A549 (cell line): ENCODE measurements around the gene RAD51B. TPM values are rescaled to one million over a fixed set of nuclear protein-coding genes. Genes with fewer than 3 reads are reported as not detected.

Source experiments
- ATAC-seq, 2 experiments: fragments of 200-7000 bp in 1 of 2; fragments of >200 bp in 1 of 2; cut with Nextera tagmentation in 1 of 2; cut with Tn5 transposase in 1 of 2; 3 replicates each; pipeline versions ENCODE4 v1.8.0 to v1.9.1; 2018 to 2020; ENCODE audit warnings: mild to moderate bottlenecking in 1 of 2, moderate library complexity in 1 of 2
- CTCF ChIA-PET: fragments of 300-600 bp; sonication (Branson Sonifier 250); formaldehyde crosslinking; extraction: SDS; loops from one replicate; lab custom pipeline; 2021; ENCODE audit warnings: antibody characterized with exemption, inconsistent platforms; lab: Yijun Ruan, JAX
- POLR2A ChIA-PET: fragments of 350-600 bp; formaldehyde crosslinking; extraction: SDS; loops from one replicate; lab custom pipeline; 2021; ENCODE audit warnings: antibody characterized with exemption, inconsistent platforms; lab: Yijun Ruan, JAX
- DNase-seq, 2 experiments: peaks; one replicate each; pipeline versions ENCODE4 v3.0.0 to v3.0.0-alpha.2; 2011 to 2016; ENCODE audit warnings: low read depth in 1 of 2, low spot score in 1 of 2
- FAIRE-seq: peaks from 2 replicates; lab custom pipeline; 2011; peaks lifted over from hg19 to GRCh38; lab: Jason Lieb, UNC
- H3K27ac ChIP-seq, 2 experiments: fragments of >200 bp; sonication (Bioruptor Twin); formaldehyde crosslinking; 3 replicates each; pipeline ENCODE4 v1.5.1; 2016 to 2017
- H3K4me1 ChIP-seq: fragments of >200 bp; sonication (Bioruptor Twin); formaldehyde crosslinking; 3 replicates; pipeline ENCODE4 v1.6.1; 2016
- H3K4me2 ChIP-seq: fragments of >200 bp; sonication (Bioruptor Twin); formaldehyde crosslinking; 3 replicates; pipeline ENCODE4 v1.6.1; 2016
- H3K4me3 ChIP-seq: fragments of >200 bp; sonication (Bioruptor Twin); formaldehyde crosslinking; 3 replicates; pipeline ENCODE4 v1.5.1; 2016
- H3K9me3 ChIP-seq: fragments of >200 bp; sonication (Bioruptor Twin); formaldehyde crosslinking; 3 replicates; pipeline ENCODE4 v1.6.1; 2016
- BHLHE40 ChIP-seq: IDR thresholded peaks from 2 replicates; pipeline ENCODE4 v1.6.1; 2012; ENCODE audit warnings: low read depth, low read length, inconsistent platforms
- FOSL2 ChIP-seq, 2 experiments: fragments of 450-650 bp in 1 of 2; fragments of >200 bp in 1 of 2; sonication (Bioruptor Twin) in 1 of 2; formaldehyde crosslinking; IDR thresholded peaks; 2 replicates each; pipeline versions ENCODE4 v1.5.0 to v1.6.1; 2016 to 2020; ENCODE audit warnings: mild to moderate bottlenecking in 1 of 2, moderate library complexity in 1 of 2
- GATA3 ChIP-seq: IDR thresholded peaks from 2 replicates; pipeline ENCODE4 v1.6.1; 2012; ENCODE audit warnings: borderline replicate concordance
- HOXB13 ChIP-seq: fragments of 250-450 bp; sonication (Bioruptor Pico); IDR thresholded peaks from 2 replicates; pipeline ENCODE4 v1.5.0; 2020; ENCODE audit warnings: low read depth, mild to moderate bottlenecking, moderate library complexity
- KDM1A ChIP-seq: fragments of 200-600 bp; sonication (generic); IDR thresholded peaks from 2 replicates; pipeline ENCODE4 v1.6.1; 2016; ENCODE audit warnings: low read depth, mild to moderate bottlenecking
- NFE2L2 ChIP-seq: fragments of 150-350 bp; conservative IDR thresholded peaks from 2 replicates; pipeline ENCODE4 v1.6.1; 2014; ENCODE audit warnings: low read length
- POLR2A ChIP-seq: IDR thresholded peaks from 2 replicates; pipeline ENCODE4 v1.6.1; 2012; ENCODE audit warnings: mild to moderate bottlenecking, low read length
- REST ChIP-seq: fragments of 200-600 bp; sonication (generic); IDR thresholded peaks from 2 replicates; pipeline ENCODE4 v1.6.1; 2016; ENCODE audit warnings: antibody characterized with exemption, mild to moderate bottlenecking, moderate library complexity
- SREBF2 ChIP-seq: fragments of 450-650 bp; IDR thresholded peaks from 2 replicates; pipeline ENCODE4 v1.6.1; 2014; ENCODE audit warnings: mild to moderate bottlenecking, moderate library complexity
- ZNF302 ChIP-seq: fragments of 250-450 bp; sonication (Bioruptor Pico); IDR thresholded peaks from 2 replicates; pipeline ENCODE4 v1.9.0; 2021; ENCODE audit warnings: inconsistent platforms, mild to moderate bottlenecking, moderate library complexity
- WGBS: methylation state at CpG from one replicate; pipeline ENCODE4 v1.1.6; 2017; ENCODE audit errors: missing lambda C conversion rate; 5-methylcytosine and 5-hydroxymethylcytosine counted together
- polyA plus RNA-seq, 4 experiments: library from polyadenylated mRNA; depleted of rRNA in 3 of 4; stranded (reverse); fragments of >200 nt; fragmentation: RNase III in 1 of 4; extraction: RNeasy Plus Mini Kit Qiagen cat#74134 plus additional on column Dnase treatment in 1 of 4; gene quantifications; 2 replicates in 3 of 4; 3 replicates in 1 of 4; pipeline ENCODE4 v1.2.3, GENCODE V29; 2011 to 2017
- TF ChIP-seq, protein P1 (sequence below): fragments of >200 bp; sonication (Bioruptor Twin); formaldehyde crosslinking; IDR thresholded peaks from 3 replicates; pipeline ENCODE4 v1.5.1; 2016
- TF ChIP-seq, protein P2 (sequence below): fragments of 150-350 bp; IDR thresholded peaks from 2 replicates; pipeline ENCODE4 v1.6.1; 2014; ENCODE audit warnings: low read depth, mild to moderate bottlenecking, low read length
- TF ChIP-seq, protein P3 (sequence below): fragments of 250-450 bp; sonication (Bioruptor Pico); IDR thresholded peaks from 2 replicates; pipeline ENCODE4 v1.5.0; 2021; ENCODE audit warnings: mild to moderate bottlenecking, moderate library complexity, borderline replicate concordance

The RAD51B gene
- polyA plus RNA-seq, 2 of the 4 experiments (the other 2 are of a cell fraction) = 7.2 to 10.8 TPM

DNA sequence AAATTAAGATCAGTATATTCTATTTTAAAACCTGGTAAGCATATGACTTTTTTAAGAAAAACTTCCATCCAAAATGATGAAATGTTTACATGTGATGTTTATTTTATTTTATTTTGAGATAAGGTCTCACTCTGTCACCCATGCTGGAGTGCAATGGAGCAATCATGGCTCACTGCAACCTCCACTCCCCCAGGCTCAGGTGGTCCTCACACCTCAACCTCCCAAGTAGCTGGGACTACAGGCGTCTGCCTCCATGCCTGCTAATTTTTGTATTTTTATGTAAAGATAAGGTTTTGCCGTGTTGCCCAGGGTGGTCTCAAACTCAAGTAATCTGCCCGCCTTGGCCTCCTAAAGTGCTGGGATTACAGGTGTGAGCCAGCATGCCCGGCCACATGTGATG, 831.5 kb downstream of the RAD51B start:
- FAIRE-seq = no peak

GRCh38 chr14:68651652-68652432, 832.3 kb downstream of the RAD51B start:
- TF ChIP-seq NFE2L2 = peak; percentile 90
- TF ChIP-seq, protein P1, sequence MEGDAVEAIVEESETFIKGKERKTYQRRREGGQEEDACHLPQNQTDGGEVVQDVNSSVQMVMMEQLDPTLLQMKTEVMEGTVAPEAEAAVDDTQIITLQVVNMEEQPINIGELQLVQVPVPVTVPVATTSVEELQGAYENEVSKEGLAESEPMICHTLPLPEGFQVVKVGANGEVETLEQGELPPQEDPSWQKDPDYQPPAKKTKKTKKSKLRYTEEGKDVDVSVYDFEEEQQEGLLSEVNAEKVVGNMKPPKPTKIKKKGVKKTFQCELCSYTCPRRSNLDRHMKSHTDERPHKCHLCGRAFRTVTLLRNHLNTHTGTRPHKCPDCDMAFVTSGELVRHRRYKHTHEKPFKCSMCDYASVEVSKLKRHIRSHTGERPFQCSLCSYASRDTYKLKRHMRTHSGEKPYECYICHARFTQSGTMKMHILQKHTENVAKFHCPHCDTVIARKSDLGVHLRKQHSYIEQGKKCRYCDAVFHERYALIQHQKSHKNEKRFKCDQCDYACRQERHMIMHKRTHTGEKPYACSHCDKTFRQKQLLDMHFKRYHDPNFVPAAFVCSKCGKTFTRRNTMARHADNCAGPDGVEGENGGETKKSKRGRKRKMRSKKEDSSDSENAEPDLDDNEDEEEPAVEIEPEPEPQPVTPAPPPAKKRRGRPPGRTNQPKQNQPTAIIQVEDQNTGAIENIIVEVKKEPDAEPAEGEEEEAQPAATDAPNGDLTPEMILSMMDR = no peak
- no peak for FAIRE-seq
- ChIA-PET CTCF (interaction anchor here (1.0 kb wide), 1 partner anchor 13 kb away, joined by 3 read pairs; no protein-coding TSS in a partner anchor), POLR2A (no interaction called here)
- Histone ChIP-seq H3K4me1 (peaks cover 26% of the 10 kb centered on the region), H3K4me2 (no peak overlapping the region), H3K27ac (peak overlapping the region in 1 of 2 experiments; percentile 75; a peak in 3 of 6 replicates), H3K4me3 (no peak overlapping the region), H3K9me3 (no peaks in the 10 kb centered on the region)
- peak in 1 of 2 experiments; percentile 19; a peak in 1 of 6 replicates for ATAC-seq
- 82% methylated on average over 22 of the region's 22 CpGs for WGBS
- no peak for DNase-seq

More for the DNA sequence above, 831.5 kb downstream of the RAD51B start:
- ATAC-seq = no peak
- H3K4me3 ChIP-seq = no peak overlapping the region
- CTCF ChIA-PET = no interaction called here
- no peak for DNase-seq
- WGBS = 86% methylated on average over 4 of the region's 4 CpGs
- no peak overlapping the region for H3K4me2 ChIP-seq
- peaks cover 22% of the 10 kb centered on the region for H3K4me1 ChIP-seq
- H3K9me3 ChIP-seq = no peaks in the 10 kb centered on the region
- no peak for TF ChIP-seq HOXB13 (CRISPR knock-in tag)
- no peak for TF ChIP-seq GATA3
- TF ChIP-seq KDM1A = no peak
- TF ChIP-seq BHLHE40 = no peak
- POLR2A ChIA-PET = no interaction called here
- peak overlapping the region in 1 of 2 experiments; percentile 75; a peak in 2 of 6 replicates for H3K27ac ChIP-seq

- no peaks in the 10 kb centered on the region for H3K9me3 ChIP-seq
- peaks cover 26% of the 10 kb centered on the region for H3K4me1 ChIP-seq
- no peak overlapping the region for H3K4me2 ChIP-seq
- H3K27ac ChIP-seq = peak overlapping the region in 1 of 2 experiments; percentile 75; a peak in 3 of 6 replicates
- ATAC-seq (no peak), FAIRE-seq (no peak), DNase-seq (no peak)
- TF ChIP-seq, protein P2, sequence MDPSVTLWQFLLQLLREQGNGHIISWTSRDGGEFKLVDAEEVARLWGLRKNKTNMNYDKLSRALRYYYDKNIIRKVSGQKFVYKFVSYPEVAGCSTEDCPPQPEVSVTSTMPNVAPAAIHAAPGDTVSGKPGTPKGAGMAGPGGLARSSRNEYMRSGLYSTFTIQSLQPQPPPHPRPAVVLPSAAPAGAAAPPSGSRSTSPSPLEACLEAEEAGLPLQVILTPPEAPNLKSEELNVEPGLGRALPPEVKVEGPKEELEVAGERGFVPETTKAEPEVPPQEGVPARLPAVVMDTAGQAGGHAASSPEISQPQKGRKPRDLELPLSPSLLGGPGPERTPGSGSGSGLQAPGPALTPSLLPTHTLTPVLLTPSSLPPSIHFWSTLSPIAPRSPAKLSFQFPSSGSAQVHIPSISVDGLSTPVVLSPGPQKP = no peak
- TF ChIP-seq SREBF2 (no peak), FOSL2 (IDR thresholded peaks at IDR 0.05) (no peak), FOSL2 (CRISPR knock-in tag; IDR thresholded peaks at IDR 0.05) (no peak), REST (no peak), POLR2A (no peak), ZNF302 (CRISPR knock-in tag) (no peak)
- TF ChIP-seq, protein P3, sequence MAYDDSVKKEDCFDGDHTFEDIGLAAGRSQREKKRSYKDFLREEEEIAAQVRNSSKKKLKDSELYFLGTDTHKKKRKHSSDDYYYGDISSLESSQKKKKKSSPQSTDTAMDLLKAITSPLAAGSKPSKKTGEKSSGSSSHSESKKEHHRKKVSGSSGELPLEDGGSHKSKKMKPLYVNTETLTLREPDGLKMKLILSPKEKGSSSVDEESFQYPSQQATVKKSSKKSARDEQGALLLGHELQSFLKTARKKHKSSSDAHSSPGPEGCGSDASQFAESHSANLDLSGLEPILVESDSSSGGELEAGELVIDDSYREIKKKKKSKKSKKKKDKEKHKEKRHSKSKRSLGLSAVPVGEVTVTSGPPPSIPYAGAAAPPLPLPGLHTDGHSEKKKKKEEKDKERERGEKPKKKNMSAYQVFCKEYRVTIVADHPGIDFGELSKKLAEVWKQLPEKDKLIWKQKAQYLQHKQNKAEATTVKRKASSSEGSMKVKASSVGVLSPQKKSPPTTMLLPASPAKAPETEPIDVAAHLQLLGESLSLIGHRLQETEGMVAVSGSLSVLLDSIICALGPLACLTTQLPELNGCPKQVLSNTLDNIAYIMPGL = no peak
- H3K4me3 ChIP-seq = no peak overlapping the region
- WGBS = 96% methylated on average over 6 of the region's 6 CpGs
- ChIA-PET CTCF (interaction anchor here (1.0 kb wide), 1 partner anchor 13 kb away, joined by 3 read pairs; no protein-coding TSS in a partner anchor), POLR2A (no interaction called here)
Measured at GRCh38 chr14:68652433-68652690, 832.8 kb downstream of the RAD51B start.
